ENCODE results near the gene TOR4A.

- TF ChIP-seq POLR2AphosphoS5 (IDR thresholded peaks at IDR 0.05; ENCODE audit: borderline replicate concordance, low read depth, low read length) (no peak), EZH2 (IDR thresholded peaks at IDR 0.05) (no peak), FOXP2 (optimal IDR thresholded peaks at IDR 0.05; ENCODE audit: control extremely low read depth, extremely low read length, insufficient read depth) (no peak)
These were observed 2.4 kb downstream of the TOR4A start for GRCh38 chr9:137279741-137280473.

Measured in SK-N-MC (cell line).